NCI-H2196 (cell line): ENCODE measurements around the gene NSF.
"Not testable (repeated sequence)": the region's sequence is repeated elsewhere in the genome, so short reads cannot be mapped to it uniquely, and the experiment has no call there.

Experiments
- DNase-seq: peaks from one replicate; lab custom pipeline; 2025; ENCODE audit not compliant: unreplicated experiment; lab: John Stamatoyannopoulos, UW

NSF gene

GRCh38 chr17:46772475-46773220 lies 182.2 kb downstream of the NSF start:
- no peak for DNase-seq

- DNase-seq, result no peak
These were observed 182.7 kb downstream of the NSF start for GRCh38 chr17:46773221-46773605.

- DNase-seq, result no peak
These were observed 183.2 kb downstream of the NSF start for GRCh38 chr17:46773676-46774075.

- no peak for DNase-seq
These were observed 183.8 kb downstream of the NSF start for GRCh38 chr17:46774108-46774737.

GRCh38 chr17:46776298-46777005 lies 186.0 kb downstream of the NSF start:
- no peak for DNase-seq

- DNase-seq, result no peak
These were observed 187.8 kb downstream of the NSF start for GRCh38 chr17:46777943-46778915.

GRCh38 chr17:46780003-46780373 lies 189.5 kb downstream of the NSF start:
- DNase-seq, result no peak

GRCh38 chr17:46782250-46782953 lies 191.9 kb downstream of the NSF start:
- DNase-seq, result peak; percentile 56

- no peak for DNase-seq
These were observed 192.6 kb downstream of the NSF start for GRCh38 chr17:46783031-46783593.

- DNase-seq, result no peak
These were observed 195.2 kb downstream of the NSF start for GRCh38 chr17:46785696-46786095.

GRCh38 chr17:46787478-46787877 lies 197.0 kb downstream of the NSF start:
- DNase-seq, result no peak

GRCh38 chr17:46788300-46788699 lies 197.8 kb downstream of the NSF start:
- no peak for DNase-seq

- DNase-seq, result no peak
These were observed 198.3 kb downstream of the NSF start for GRCh38 chr17:46788796-46789195.

GRCh38 chr17:46789610-46790009 lies 199.1 kb downstream of the NSF start:
- DNase-seq, result no peak

GRCh38 chr17:46790216-46790615 lies 199.7 kb downstream of the NSF start:
- no peak for DNase-seq

GRCh38 chr17:46791531-46791930 lies 201.1 kb downstream of the NSF start:
- no peak for DNase-seq

- no peak for DNase-seq
These were observed 201.6 kb downstream of the NSF start for GRCh38 chr17:46792071-46792470.

- not testable (repeated sequence) for DNase-seq
These were observed 202.6 kb downstream of the NSF start for GRCh38 chr17:46793023-46793422.

- no peak for DNase-seq
These were observed 203.1 kb downstream of the NSF start for GRCh38 chr17:46793541-46793940.

- no peak for DNase-seq
These were observed 203.8 kb downstream of the NSF start for GRCh38 chr17:46794318-46794717.
